Measurements from ENCODE around the gene MAGIX. TPM values are rescaled to one million over a fixed set of nuclear protein-coding genes. Genes with fewer than 3 reads are reported as not detected.

Gene MAGIX
- total RNA-seq, 1 donor, result 2.2 TPM

DNA sequence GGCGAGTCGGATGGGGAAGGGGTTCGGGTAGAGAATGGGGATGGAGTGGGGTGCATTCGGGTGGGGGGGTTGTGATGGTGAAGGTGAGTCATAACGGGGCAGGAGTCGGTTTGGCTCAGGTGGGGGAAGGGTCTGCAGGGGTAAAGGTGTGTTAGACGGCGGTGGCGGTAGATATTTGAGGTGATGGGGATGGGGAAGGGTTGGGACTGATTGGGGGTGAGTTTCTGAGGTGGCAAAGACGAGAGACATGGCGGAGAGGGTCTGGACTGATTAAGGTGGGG is 36.7 kb downstream of the MAGIX start:
- no peak for DNase-seq (ENCODE audit: low read depth)
- TF ChIP-seq, protein P1, sequence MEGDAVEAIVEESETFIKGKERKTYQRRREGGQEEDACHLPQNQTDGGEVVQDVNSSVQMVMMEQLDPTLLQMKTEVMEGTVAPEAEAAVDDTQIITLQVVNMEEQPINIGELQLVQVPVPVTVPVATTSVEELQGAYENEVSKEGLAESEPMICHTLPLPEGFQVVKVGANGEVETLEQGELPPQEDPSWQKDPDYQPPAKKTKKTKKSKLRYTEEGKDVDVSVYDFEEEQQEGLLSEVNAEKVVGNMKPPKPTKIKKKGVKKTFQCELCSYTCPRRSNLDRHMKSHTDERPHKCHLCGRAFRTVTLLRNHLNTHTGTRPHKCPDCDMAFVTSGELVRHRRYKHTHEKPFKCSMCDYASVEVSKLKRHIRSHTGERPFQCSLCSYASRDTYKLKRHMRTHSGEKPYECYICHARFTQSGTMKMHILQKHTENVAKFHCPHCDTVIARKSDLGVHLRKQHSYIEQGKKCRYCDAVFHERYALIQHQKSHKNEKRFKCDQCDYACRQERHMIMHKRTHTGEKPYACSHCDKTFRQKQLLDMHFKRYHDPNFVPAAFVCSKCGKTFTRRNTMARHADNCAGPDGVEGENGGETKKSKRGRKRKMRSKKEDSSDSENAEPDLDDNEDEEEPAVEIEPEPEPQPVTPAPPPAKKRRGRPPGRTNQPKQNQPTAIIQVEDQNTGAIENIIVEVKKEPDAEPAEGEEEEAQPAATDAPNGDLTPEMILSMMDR (IDR thresholded peaks at IDR 0.05; ENCODE audit: insufficient read depth, low read depth, low read length), result no peak
- H3K4me3 ChIP-seq (ENCODE audit: low read depth, low read length), result no peak overlapping the region

DNA sequence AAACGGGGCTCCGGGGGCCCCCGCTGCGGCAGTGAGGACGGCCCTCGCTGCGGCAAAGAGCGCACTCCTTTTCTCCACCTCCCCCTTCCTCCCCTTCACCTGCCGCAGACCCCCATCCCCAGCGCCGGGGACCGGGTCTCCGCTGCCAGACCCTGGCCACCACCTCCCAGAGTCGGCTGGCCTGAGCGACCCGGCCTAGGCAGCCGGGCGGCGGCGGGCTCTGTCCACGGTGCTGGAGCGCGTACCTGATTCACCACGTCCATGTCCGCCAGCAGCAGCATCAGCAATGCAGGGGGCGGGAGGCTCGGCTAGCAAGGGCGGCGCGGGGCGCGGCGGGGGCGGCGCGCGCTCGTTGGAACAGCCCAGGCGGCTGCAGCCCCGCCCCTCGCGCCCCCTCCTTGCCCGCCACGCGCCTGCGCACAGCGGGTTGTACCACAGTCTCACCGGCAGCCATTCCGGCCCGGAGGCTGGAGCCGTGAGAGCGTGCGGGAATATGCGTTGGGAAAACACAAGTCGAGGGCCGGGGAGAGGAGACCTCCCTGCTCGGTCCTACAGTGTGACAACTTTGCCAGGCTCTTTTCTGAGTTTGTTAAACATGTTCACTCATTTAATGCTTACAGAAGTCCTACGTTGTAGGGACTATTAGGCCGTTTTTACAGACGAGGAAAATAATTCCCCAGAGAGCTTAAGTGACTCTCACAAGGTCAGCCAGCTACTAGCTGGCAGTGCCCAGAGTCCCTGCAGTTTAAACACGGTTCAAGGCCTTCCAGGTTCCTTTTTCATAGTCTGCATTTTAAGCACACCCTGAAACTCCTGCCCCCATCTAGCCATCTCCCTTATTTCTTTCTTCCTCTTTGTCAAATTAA is 37.6 kb downstream of the MAGIX start, which contains the start of gene SYP:
SYP (minus strand) TSS at position 288 of the 866 bp plus-strand sequence; CDS start at position 281, 7 bp downstream.
- H3K4me3 ChIP-seq (ENCODE audit: low read depth, low read length), result peak within 1 kb of the TSS; percentile 41
- DNase-seq (ENCODE audit: low read depth), result peak; percentile 88
- TF ChIP-seq, protein P1 (IDR thresholded peaks at IDR 0.05; ENCODE audit: insufficient read depth, low read depth, low read length), result no peak

DNA sequence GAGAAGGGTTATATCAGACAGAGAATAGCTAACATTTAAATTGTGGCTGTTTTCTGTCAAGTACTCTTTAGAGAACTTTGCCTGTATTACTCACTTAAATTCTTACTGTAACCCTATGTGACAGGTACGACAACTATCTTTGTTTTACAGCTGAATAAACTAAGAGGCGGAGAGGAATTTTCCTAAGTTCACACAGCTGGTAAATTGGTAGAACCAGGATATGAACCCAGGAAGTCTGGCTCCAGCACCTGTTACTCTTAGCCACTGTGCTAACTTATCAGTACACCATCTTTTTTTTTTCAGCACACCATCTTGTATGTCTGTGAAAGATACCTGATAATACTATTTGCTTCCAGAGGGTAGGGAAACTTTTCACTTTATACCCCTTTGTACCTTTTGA is 39.5 kb downstream of the MAGIX start:
- TF ChIP-seq, protein P1 (IDR thresholded peaks at IDR 0.05; ENCODE audit: insufficient read depth, low read depth, low read length), result no peak
- no peak for DNase-seq (ENCODE audit: low read depth)
- H3K4me3 ChIP-seq (ENCODE audit: low read depth, low read length), result no peak overlapping the region

DNA sequence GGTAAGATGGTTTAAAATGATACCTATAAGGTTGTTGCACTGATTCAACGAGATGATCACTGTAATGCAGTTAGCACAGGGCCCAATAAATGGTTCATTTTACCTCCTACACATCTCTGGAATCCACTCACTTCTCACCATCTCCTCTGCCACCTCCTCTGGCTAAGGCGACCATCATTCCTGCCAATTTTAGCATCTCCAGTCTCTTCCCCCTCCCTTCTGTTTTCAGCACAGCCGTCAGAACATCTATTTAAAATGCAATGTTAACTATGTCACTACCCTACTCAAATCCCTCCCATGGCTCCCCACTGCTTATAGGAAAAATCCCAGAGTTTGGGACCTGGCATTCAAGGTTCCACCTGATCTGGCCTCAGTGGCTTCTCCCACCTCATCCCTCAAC is 41.0 kb downstream of the MAGIX start:
- no peak for DNase-seq (ENCODE audit: low read depth)
- TF ChIP-seq, protein P1 (IDR thresholded peaks at IDR 0.05; ENCODE audit: insufficient read depth, low read depth, low read length), result no peak
- H3K4me3 ChIP-seq (ENCODE audit: low read depth, low read length), result no peak overlapping the region

DNA sequence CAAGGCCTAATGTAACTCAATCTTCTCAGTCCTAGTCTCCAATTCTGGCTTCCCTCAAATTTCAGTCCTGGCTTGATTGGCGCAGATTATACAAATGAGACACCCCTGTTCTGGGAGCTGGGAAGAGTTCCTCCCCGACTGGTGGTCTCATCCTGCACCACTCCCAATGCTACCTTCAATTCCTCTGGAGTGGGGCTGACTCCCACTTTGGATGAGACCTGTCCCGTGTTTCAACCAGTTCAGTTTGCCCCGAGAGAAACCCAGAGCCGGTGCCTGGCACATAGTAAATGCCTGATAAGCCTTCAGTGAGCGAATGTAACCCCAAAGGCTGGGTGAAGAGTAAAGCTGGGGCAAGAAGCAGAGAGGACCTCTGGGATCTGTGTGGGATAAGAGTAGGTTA is 41.5 kb downstream of the MAGIX start:
- H3K4me3 ChIP-seq (ENCODE audit: low read depth, low read length), result no peak overlapping the region
- no peak for DNase-seq (ENCODE audit: low read depth)
- TF ChIP-seq, protein P1 (IDR thresholded peaks at IDR 0.05; ENCODE audit: insufficient read depth, low read depth, low read length), result no peak

DNA sequence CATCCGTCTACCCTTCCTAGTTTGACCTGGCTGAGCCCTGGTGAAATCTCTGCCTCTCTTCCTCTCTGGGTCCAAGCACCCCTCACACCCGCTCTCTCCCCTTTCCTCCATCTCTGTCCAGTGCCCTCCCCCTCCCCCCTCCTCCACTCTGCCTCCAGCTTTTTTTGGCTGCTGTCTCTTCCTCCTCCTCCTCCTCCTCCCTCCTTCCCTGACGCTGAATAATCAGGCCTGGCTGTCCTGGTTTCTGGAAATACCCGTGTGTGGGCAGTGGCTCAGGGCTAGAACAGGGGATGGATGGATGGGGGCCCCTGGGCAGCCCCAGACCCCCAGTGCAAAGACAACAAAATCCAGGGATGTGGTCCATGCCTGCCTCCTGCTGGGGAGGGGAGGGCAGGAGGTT is 42.2 kb downstream of the MAGIX start:
- no peak overlapping the region for H3K4me3 ChIP-seq (ENCODE audit: low read depth, low read length)
- TF ChIP-seq, protein P1 (IDR thresholded peaks at IDR 0.05; ENCODE audit: insufficient read depth, low read depth, low read length), result no peak
- DNase-seq (ENCODE audit: low read depth), result no peak

DNA sequence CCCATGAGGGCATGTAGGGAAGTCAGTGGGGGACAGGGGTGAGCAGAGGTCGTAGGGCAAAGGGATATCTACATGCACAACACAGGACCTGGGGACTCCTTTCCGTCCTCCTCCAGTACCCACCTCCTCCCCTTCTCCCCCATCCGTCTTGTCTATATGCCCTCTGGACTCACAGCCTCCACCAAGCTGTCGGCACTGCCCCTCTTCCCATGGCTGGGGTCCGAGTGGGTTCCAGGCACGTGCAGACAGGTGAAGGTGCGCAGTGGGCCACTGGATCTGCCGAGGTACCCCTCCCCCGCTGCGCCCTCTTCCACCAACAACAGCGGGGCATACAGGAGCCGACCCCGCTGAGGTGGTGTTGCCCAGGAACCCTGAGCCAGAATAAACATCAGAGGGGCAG is 42.9 kb downstream of the MAGIX start:
- H3K4me3 ChIP-seq (ENCODE audit: low read depth, low read length), result no peak overlapping the region
- TF ChIP-seq, protein P1 (IDR thresholded peaks at IDR 0.05; ENCODE audit: insufficient read depth, low read depth, low read length), result no peak
- no peak for DNase-seq (ENCODE audit: low read depth)
